ENCODE results near the gene ACTL10.

DNA sequence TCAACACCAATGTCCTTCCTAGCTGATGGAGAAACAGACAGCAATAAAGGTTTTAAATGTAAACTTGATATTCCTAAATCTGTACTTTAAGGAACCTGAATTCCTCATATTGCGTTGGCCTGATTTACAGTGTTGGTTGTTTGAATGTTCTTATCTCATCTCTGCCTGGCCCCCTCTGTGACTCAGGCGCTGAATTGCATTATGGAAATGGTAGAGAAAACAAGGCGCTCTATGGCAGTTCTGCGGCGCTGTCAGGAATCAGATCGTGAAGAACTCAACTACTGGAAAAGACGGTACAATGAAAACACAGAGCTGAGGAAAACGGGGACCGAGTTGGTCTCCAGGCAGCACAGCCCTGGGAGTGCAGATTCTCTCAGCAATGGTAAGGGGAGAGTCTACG is 37.2 kb upstream of the ACTL10 start:
- TF ChIP-seq SP1 (IDR thresholded peaks at IDR 0.05) (no peak), FOXA1 (IDR thresholded peaks at IDR 0.05) (no peak), L3MBTL2 (conservative IDR thresholded peaks at IDR 0.05) (no peak), BHLHE40 (IDR thresholded peaks at IDR 0.05; ENCODE audit: borderline replicate concordance) (no peak), NFRKB (IDR thresholded peaks at IDR 0.05) (no peak), ARNT (IDR thresholded peaks at IDR 0.05) (no peak), HDGF (IDR thresholded peaks at IDR 0.05; ENCODE audit: borderline replicate concordance) (no peak), TARDBP (IDR thresholded peaks at IDR 0.05) (no peak)

All from HEK293T (cell line).